ENCODE results near the gene CNTNAP2.
A peak's percentile ranks its signal among the peaks of the same experiment; 100 is the strongest.
"Not testable (repeated sequence)": the region's sequence is repeated elsewhere in the genome, so short reads cannot be mapped to it uniquely, and the experiment has no call there.

CNTNAP2 gene

DNA sequence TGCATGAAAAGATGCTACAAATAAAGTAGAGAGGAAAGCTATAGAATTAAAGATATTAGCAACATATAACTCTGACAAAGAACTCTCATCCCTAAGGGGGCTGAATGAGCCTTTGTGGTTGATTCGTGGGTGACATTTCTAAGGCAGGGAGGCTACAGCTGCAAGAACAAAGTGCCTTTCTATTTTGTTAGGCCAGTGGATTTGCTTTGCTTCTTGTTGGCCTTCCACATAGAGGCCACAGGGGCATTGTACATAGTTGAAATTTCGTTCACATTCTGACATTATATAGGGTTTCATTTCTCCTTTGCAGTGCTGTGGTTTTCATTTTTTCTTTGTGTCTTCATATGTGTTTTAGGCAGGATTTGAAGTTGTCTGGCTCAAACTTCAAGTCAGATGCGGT lies 1654.7 kb downstream of the CNTNAP2 start:
- DNase-seq (ENCODE audit: low spot score), result no peak

DNA sequence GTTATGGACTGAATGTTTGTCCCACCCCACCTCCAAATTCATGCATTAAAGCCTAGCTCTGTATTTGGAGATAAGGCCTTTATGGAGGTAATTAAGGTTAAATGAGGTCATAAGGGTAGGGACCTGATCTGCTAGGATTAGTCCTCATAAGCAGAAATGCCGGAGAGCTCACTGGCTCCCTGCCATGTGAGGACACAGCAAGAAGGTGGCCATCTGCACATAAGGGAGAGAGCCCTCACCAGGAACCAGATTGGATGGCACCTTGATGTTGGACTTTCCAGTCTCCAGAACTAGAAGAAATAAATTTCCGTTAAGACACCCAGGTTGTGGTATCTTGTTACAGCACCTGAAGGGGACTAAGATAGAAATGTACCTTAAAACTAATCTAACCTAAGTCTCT lies 1657.9 kb downstream of the CNTNAP2 start:
- no peak for DNase-seq (ENCODE audit: low spot score)

DNA sequence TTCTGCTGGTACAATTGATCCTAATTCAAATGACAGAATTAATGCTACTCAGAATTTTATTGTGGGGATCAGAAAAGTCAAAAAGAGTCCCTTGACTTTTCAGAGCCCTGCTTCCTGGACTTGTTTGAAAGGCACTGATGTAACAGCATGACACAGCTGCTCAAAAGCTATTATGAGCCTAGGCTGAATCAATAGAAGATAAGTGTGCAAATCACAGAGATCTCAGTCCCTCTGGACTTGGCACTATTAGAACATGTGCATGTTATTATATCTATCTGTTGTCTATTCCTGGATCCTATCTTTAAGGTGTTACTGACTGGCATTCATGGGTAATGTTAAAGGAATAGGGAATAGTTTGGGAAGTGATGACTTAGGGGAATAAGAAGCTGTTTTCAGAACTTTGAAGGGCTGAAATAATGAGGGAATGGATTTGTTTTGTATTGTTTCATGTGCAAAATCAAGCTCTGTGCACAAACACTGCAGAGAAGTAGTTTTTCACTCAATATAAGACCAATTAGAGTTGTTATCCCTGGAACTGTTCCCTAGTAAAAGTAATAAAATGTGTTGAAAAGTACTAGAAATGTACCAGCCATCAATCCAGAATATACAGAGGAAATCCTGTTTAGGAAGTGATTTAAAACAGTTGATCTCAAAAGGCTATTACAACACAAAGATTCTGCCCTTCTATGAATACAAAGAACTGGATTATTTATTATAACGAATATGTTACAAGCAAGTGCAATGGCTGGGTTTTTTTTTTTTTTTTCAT lies 1659.1 kb downstream of the CNTNAP2 start:
- no peak for DNase-seq (ENCODE audit: low spot score)

DNA sequence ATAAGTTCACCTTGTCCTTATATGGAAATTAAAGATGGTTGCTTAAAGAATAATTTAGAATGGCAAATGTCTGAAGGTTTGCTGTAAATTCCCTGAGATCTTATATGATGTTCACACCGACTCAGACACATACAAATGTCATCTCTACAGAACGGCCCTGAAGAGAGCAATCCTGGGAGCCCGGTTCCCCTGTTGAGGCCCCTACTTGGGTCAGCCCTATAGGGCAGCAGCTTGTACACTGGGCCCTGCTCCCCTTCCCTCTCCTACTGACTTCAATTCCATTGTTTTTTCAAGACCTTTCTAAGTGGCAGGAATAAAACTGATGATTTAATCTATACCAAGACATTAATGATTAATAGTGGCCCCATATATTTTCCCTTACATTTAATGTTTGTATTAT lies 1660.7 kb downstream of the CNTNAP2 start:
- DNase-seq (ENCODE audit: low spot score), result no peak

DNA sequence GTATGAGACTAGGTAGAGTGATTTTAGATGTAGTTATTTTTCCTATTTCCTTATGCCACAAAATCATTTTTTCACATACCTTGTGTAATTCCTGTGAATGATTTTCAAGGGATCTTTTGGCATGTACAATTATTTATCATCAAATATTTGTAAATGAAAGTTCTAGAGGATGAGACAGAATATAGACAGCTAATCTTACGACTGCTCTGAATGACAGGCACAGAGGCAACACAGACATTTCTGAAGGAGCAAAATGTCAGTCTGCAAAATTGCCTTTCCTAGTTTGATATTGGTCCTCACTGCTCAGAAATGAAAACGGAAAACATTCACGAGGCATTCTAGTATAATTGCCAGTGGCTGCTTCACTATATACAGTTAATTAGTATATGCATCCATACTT lies 1663.3 kb downstream of the CNTNAP2 start:
- no peak for DNase-seq (ENCODE audit: low spot score)

DNA sequence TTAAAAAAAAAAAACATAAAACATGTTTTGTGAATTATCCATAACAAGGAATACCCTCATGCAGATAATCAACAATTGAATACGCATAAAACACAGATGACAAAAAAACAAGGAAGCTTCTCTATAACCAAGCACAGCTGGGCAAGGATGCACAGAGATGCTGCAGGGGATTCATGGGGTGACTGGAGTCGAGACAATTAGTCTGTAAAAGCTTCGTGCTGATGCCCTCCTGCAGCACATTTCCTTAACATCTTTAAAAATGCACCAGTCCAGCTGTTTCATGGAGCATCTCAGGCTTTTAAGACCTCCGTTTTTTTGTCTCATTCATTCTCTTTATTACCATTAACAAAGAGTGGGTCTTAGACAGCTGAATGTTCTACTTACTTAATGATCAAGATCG lies 1680.0 kb downstream of the CNTNAP2 start:
- DNase-seq (ENCODE audit: low spot score), result no peak

DNA sequence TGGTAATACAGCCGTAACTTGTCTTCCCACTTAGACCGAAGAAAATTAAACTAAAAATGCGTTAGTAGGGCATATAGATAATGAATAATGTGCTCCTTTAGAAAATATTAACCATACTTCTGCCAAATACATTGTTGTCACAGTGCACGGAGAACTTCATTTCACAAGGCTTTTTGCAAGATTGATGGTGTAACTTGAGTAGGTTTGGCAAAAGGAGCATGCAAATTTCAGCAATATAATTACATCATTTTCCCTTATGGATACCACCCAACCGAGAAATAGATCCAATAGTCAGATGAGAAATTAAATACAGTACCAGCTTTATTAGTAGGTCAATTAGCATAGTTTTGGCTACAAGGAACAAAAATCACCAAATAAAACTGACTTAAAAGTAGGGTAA lies 1681.4 kb downstream of the CNTNAP2 start:
- no peak for DNase-seq (ENCODE audit: low spot score)

DNA sequence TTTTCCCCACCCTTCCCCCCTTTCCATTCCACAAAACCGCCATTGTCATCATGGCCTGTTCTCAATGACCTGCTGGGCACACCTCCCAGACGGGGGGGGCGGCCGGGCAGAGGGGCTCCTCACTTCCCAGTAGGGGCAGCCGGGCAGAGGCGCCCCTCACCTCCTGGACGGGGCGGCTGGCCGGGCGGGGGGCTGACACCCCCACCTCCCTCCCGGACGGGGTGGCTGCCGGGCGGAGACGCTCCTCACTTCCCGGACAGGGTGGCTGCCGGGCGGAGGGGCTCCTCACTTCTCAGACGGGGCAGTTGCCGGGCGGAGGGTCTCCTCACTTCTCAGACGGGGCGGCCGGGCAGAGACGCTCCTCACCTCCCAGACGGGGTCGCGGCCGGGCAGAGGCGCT lies 1685.2 kb downstream of the CNTNAP2 start:
- DNase-seq (ENCODE audit: low spot score), result not testable (repeated sequence)

DNA sequence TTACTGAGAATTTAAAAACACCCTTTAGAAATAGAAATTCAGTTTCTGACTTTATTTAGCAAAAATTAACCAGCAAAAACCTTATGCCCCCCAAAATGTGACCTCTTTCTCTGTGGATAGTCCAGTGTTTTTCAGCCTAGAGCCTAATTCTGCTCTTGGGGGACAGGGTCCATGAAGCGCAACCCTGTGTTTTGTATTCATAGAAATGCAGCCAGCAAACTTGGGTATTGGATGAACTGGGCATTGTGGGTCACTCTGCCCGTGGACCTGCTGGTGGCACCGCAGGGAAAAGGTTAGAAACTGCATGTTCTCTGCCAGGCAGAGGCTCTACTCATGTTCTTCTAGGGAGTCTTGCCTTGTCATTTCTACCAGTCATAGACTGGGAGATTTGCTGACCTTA lies 1686.5 kb downstream of the CNTNAP2 start:
- no peak for DNase-seq (ENCODE audit: low spot score)

DNA sequence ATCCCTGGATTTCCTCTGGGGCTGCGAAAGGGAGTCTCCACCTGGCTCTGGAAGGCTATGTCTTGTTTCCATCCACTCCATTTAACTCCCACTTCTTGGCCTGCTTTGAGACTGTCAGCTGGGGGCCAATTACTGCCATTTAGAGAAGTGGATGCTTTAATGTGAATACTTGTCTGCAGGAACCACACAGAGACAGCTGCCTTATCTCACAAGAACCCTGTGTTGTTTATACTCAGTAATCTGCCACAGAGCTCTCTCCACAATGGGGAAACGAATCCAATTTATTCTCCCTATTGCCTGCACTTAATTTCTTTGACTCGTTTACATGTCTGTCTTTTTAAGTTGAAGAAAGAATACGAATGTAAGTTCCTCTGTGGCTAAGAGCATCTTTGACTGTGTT lies 1687.0 kb downstream of the CNTNAP2 start:
- DNase-seq (ENCODE audit: low spot score), result no peak

DNA sequence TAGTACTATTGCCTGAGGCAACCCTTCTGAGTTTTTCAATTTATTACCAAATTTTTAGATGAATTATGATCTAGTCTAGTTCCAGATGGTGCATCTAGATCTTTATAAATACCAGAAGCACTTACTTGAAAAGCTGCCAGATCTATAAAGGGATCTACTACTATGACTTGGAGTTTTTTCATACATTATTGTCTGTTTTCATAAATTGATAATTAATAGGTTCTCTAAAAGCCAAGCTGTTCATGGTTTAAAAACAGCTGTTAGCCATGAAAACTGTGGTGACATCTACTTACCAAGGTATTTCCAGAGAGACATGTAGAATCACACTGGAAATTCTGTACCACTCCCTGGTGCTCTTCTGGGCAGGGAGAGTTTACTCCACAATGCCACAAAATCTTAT lies 1687.4 kb downstream of the CNTNAP2 start:
- no peak for DNase-seq (ENCODE audit: low spot score)

DNA sequence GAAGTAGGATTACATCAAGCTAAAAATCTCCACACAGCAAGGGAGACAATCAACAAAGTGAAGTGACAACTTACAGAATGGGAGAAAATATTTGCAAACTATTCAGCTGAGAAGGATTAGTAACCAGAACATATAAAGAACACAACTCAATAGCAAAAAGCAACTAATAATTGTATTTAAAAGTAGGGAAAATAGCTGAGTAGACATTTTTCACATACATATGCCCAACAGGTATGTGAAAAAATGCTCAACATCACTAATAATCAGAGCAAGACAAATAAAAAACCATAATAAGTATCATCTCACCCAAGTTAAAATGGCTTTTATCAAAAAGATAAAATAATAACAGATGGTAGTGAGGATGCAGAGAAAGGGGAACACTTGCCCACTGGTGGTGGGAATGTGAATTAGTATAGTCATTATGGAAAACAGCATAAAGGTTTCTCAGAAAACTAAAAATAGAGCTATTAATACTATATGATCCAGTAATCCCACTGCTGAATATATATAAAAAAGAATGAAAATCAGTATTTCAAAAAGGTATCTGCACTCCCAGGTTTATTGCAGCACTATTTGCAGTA lies 1689.5 kb downstream of the CNTNAP2 start:
- DNase-seq (ENCODE audit: low spot score), result no peak

DNA sequence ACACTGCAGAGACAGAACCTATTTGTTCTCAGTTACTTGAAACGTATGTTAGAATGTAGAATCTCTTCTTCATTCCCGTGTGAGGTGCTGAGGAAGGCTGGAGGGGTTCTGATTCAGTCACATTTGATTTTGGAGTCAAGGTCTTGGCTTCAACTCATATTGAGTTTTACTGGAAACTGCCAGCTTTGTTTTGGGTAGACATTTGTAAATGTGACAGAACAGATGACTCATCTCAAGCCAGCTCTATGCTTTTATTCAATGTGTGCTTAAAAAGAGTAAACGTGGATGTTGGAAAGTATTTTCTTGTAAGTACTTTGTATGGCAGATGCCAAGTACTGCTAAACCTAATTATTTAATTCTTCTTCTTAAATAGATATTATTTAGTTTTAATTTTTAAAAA lies 1693.2 kb downstream of the CNTNAP2 start:
- no peak for DNase-seq (ENCODE audit: low spot score)

DNA sequence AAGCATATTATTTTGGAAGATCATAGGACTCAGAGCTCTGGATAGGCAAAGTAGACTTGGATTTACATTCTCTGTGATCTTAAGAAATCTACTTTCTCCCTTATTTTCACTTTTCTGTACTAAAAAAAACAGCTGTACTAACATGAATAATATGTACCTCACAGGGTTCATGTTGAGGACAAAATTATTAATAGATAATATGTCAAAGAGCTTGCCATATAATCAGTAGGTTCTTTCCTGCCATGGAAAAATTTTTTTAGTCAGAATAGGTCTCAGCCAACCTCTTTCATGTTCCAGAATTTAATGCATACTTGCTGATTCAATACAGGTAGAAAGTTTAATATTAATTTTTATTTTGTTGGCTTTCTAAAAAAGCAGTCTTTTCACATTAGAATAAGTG lies 1693.7 kb downstream of the CNTNAP2 start:
- DNase-seq (ENCODE audit: low spot score), result no peak

DNA sequence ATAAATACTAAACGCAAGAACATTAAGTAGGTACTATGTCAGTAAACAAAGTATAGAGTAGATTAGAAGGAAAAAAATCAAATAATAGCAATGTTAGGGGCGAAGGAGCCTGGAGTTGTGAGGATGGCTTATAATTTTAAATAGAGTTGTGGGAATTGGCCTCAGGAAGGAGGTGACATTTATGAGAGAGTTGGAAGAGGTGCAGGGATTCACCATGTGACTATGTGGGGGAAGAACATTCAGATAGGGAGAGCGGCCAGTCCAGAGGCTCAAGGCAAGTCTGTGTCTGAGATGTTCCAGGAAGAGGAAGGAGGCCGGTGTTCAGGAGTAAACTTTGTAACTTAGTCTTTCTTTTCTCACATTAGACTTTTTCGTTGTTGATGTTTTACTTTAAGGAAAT lies 1695.3 kb downstream of the CNTNAP2 start:
- DNase-seq (ENCODE audit: low spot score), result no peak

DNA sequence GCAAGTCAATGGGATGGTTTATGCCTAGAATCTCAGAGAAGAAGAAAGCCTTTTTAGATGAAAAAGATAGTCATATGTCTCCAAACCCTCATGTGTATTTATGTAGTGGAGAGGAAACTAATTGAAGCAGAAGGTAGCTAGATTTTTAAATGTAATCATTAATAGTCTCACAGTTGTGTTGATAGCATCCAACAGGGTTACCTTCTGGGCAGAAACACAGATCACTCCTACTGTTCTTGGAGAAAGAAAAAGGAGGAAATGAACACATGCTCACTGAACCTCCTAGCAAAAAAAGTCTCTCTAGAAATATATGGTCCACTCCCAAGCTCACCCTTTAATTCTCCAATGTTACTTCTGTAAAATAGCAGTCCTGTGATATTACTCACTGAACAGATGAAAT lies 1696.7 kb downstream of the CNTNAP2 start:
- DNase-seq (ENCODE audit: low spot score), result no peak

DNA sequence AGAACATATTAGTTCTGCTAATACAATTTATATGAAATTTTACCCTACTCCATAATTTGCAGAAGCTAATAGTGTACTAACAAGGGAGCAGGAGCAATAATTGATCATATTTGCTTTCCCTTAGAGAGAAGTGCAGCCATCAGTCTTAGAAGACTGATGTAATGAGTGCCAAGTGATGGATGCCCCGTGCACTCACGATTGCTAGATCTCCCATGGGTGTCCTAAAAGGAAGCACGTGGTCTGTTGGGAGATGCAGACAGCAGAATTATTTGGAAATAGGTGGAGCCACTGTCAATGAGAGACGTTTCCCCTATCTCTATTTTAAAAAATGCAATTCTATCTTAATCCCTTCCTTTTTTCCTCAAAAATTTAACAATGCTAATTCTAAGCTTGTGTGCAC lies 1701.7 kb downstream of the CNTNAP2 start:
- DNase-seq (ENCODE audit: low spot score), result no peak

DNA sequence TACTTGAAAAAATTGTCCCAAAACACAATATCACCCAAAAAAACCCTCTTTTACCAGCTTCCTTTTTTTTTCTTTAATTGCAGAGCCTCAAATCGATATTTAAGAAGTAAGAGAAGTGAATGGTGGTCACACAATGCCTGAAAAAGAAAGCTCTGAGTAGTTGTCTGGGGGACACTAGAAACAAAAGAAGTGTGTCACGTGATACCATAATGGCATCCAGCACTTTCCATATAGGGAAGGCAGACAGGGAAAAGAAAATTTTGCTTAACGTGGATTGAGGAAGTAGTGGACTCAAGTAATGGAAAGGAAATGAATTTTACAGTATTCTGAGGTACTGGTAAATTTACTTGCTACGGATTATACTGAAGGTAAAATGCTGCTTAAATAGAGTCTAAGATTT lies 1708.1 kb downstream of the CNTNAP2 start:
- no peak for DNase-seq (ENCODE audit: low spot score)

DNA sequence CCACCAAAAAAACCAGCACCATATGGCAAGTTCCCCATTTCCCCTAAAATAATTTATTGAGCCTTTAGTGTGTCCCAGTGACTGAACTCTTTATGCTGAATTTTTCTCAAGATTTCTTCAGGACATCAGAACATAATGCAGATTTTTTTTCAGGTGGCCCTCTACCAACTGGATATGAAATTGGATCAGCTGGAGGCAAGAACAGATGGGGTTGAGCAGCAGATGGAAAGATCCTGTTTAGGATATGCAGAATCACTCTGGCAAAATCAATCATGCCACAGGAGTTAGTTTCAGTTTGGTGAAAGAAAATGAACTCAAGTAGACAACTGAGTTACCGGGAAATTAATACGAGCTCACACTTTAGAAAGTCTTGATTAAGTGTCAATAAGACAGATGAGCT lies 1712.4 kb downstream of the CNTNAP2 start:
- DNase-seq (ENCODE audit: low spot score), result no peak

DNA sequence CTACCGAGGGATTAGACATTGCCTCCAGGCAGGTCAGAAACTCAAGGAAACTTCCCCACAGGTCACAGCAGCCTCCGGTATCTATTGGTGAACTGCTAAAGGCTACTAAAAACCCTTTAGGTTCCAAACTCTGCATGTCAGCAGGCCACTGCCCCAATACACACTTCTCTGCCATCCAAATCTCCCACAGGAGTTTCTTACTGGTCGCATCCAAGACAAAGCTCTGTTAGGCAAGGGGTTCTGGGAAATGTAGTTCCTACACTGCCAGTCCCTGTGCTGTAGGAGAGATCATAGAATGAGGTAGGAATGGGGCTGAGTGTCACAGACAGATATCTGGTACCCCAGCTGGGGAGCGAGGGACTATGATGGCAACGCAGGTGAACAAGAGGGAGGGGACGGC lies 1717.0 kb downstream of the CNTNAP2 start:
- no peak for DNase-seq (ENCODE audit: low spot score)

DNA sequence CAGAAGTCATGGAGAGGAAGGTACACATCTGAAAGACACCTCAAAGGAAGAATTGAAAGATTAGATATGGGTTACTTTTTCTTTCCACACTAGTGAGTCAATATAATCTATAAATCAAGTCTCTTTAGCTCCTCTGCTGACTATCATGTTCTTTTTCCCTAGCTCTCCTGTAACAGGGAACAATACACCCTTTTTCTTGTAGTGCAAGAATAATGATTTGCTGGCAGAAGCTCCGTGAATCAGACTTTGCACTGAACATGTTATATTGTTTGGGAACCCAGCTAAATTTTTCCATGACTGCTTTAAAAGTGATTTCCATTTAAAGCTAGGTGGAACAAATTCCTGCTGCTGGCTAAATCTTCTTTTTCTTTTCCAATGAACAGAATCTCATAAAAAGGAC lies 1717.4 kb downstream of the CNTNAP2 start:
- DNase-seq (ENCODE audit: low spot score), result peak; percentile 3

DNA sequence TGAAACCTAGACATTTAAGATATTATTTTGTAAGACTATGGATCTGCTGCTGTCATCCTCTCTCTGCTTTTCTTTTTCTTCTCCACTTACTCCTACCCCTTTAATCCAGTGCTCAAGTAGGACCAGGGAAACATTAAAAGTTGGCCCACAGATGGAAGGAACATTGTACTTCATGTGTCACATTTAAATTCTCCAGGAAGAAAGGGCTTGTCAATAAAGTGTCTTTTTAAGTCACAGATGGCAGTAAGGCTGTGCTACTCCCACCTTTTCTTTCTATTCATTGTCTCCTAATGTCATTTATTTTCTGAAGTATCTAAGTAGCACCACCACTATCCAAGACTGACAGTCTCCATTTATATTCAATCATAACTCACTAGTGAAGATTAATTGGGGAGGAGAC lies 1736.2 kb downstream of the CNTNAP2 start:
- DNase-seq (ENCODE audit: low spot score), result no peak

DNA sequence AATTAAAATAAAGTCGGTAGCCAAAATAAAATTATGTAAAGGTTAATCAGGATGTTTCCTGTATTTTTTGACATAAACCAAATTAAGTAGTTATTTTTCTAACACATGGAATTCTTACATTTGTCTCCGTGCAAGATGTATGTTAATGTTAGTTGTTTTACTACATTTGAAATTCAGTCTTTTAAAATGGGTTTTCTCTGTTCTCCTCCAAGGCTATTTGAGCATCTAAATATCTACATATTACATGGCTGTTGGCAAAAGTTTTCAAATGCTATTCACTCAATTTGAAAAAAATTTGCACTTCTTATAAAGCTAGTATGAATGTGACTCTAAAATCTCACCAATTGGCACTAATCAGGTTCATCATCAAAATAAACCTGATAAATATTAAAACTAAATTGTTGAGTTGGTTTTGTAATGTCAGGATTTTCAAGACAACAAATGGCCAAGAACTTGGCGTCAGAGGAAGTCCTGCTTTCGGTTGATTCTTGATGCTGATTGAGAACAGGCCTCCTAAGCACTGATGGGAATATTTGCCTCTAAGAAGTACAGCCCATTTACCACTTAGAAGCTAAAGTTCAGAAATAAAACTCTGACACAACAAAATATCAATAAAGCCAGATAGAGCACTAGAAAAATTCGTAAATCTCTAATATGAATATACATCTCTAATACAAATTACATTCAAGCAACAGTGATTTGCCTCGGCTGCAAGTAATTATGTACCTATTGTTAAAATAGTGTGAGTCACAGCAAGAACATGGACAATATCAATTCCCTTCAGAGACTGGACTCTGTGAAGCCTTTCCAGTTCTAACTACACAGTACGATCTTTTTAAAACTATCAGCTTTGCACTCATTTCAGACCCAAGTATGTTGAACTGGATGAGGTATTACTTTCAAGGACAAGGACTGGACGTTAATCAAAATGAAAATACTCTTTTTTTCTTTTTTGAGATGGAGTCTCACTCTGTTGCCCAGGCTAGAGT lies 1740.8 kb downstream of the CNTNAP2 start:
- DNase-seq (ENCODE audit: low spot score), result no peak
